GM10266 (cell line): ENCODE measurements around the gene KCNJ15.

Experiments
- DNase-seq: peaks from one replicate; pipeline ENCODE4 v3.0.0; 2012; ENCODE audit errors: extremely low spot score
- CTCF ChIP-seq: IDR thresholded peaks from 2 replicates; pipeline ENCODE4 v1.5.1; 2012; ENCODE audit warnings: mild to moderate bottlenecking, low read depth; ENCODE audit not compliant: control insufficient read depth, insufficient read depth; ENCODE audit errors: missing control alignments

Gene KCNJ15

GRCh38 chr21:38263493-38263892, 6.7 kb downstream of the KCNJ15 start:
- no peak for TF ChIP-seq CTCF
- no peak for DNase-seq

GRCh38 chr21:38264571-38264970, 7.8 kb downstream of the KCNJ15 start:
- no peak for DNase-seq
- no peak for TF ChIP-seq CTCF

GRCh38 chr21:38265166-38265565, 8.4 kb downstream of the KCNJ15 start:
- no peak for DNase-seq
- no peak for TF ChIP-seq CTCF

- DNase-seq = no peak
- TF ChIP-seq CTCF = no peak
Observed at GRCh38 chr21:38266732-38267131, 9.9 kb downstream of the KCNJ15 start.

GRCh38 chr21:38267136-38267755, 10.5 kb downstream of the KCNJ15 start:
- DNase-seq = no peak
- TF ChIP-seq CTCF = no peak

GRCh38 chr21:38267991-38268863, 11.4 kb downstream of the KCNJ15 start:
- DNase-seq = no peak

More at GRCh38 chr21:38267991-38268863, 11.4 kb downstream of the KCNJ15 start:
- TF ChIP-seq CTCF = no peak
